ENCODE measurements around the gene USF2. TPM values are rescaled to one million over a fixed set of nuclear protein-coding genes. Genes with fewer than 3 reads are reported as not detected.
"Not testable (repeated sequence)": the region's sequence is repeated elsewhere in the genome, so short reads cannot be mapped to it uniquely, and the experiment has no call there.

USF2 gene
- 100 to 1,000 TPM; 226 to 232 TPM for total RNA-seq
- polyA plus RNA-seq: 1 to 10 TPM; 4.5 to 6.9 (median 5.2) TPM
- total RNA-seq: 98.7 to 184 (median 116) reads per million in 6 experiments

GRCh38 chr19:35268536-35269437 is at the start of gene USF2:
Gene USF2, plus strand, starts transcription at chr19:35268962. Its CDS starts 140 bp downstream, at chr19:35269102.
- Mint-ChIP-seq H3K27ac (peak within 1 kb of the TSS; percentile 88 to 98 (median 97)), H3K36me3 (peaks cover 0 to 51% (median 4%) of the 10 kb centered on the region in 3 donors), H3K4me1 (peaks cover 22 to 62% (median 57%) of the 10 kb centered on the region in 4 donors), H3K9me3 (no peaks in the 10 kb centered on the region), H3K27me3 (no peaks in the 10 kb centered on the region), H3K4me3 (peak within 1 kb of the TSS; percentile 89 to 98 (median 96))
- peak; percentile 38 to 46 for ATAC-seq
- POLR2A ChIA-PET: interaction anchor here (0.6 to 7.7 kb wide), 24 partner anchors 12 to 227 kb away, joined by 3 to 91 read pairs (median 4); partner anchors contain the start of genes FXYD5, FXYD7 and LSR
- DNase-seq: peak; percentile 34 to 82 (median 58)

- Mint-ChIP-seq H3K36me3 (peaks cover 0 to 5% (median 2%) of the 10 kb centered on the region in 3 donors), H3K27ac (peak overlapping the region in 7 of 10 donors; percentile 6 to 64 (median 23)), H3K4me1 (peaks cover 17 to 63% (median 52%) of the 10 kb centered on the region in 4 donors), H3K4me3 (no peak overlapping the region), H3K27me3 (no peaks in the 10 kb centered on the region), H3K9me3 (peaks cover 0 to 11% (median 4%) of the 10 kb centered on the region in 9 donors)
- DNase-seq: no peak
- ATAC-seq: no peak
- POLR2A ChIA-PET: interaction anchor here (0.6 to 14.6 kb wide), 4 partner anchors 10 to 78 kb away, joined by 3 to 234 read pairs (median 4); partner anchors contain the start of gene FAM187B
These were observed 49.8 kb upstream of the USF2 start for GRCh38 chr19:35219008-35219407.

- H3K27me3 Mint-ChIP-seq: no peaks in the 10 kb centered on the region
- H3K4me3 Mint-ChIP-seq: no peak overlapping the region
- POLR2A ChIA-PET: interaction anchor here (0.5 to 14.6 kb wide), 4 partner anchors 9 to 47 kb away, joined by 3 to 234 read pairs (median 6); no protein-coding TSS in a partner anchor
- H3K9me3 Mint-ChIP-seq: peaks cover 0 to 11% (median 4%) of the 10 kb centered on the region in 9 donors
- ATAC-seq (no peak), DNase-seq (no peak)
- peaks cover 0 to 5% (median 2%) of the 10 kb centered on the region in 3 donors for H3K36me3 Mint-ChIP-seq
- peak overlapping the region in 7 of 10 donors; percentile 4 to 77 (median 53) for H3K27ac Mint-ChIP-seq
- peaks cover 14 to 52% (median 44%) of the 10 kb centered on the region in 4 donors for H3K4me1 Mint-ChIP-seq
These were observed 48.3 kb upstream of the USF2 start for GRCh38 chr19:35220315-35220921.

- POLR2A ChIA-PET: interaction anchor here (0.5 to 14.6 kb wide), 4 partner anchors 10 to 47 kb away, joined by 3 to 234 read pairs (median 6); no protein-coding TSS in a partner anchor
- not testable (repeated sequence) for DNase-seq, H3K4me3 Mint-ChIP-seq, H3K27me3 Mint-ChIP-seq, H3K36me3 Mint-ChIP-seq, ATAC-seq
- peaks cover 0 to 11% (median 4%) of the 10 kb centered on the region in 9 donors for H3K9me3 Mint-ChIP-seq
- peak overlapping the region in 6 of 10 donors; percentile 12 to 77 (median 46) for H3K27ac Mint-ChIP-seq
- H3K4me1 Mint-ChIP-seq: peaks cover 14 to 49% (median 43%) of the 10 kb centered on the region in 4 donors
These were observed 47.7 kb upstream of the USF2 start for GRCh38 chr19:35220973-35221590.

GRCh38 chr19:35222373-35223015 is 46.3 kb upstream of the USF2 start:
- ATAC-seq (no peak), DNase-seq (no peak)
- peaks cover 0 to 10% (median 0%) of the 10 kb centered on the region in 9 donors for H3K9me3 Mint-ChIP-seq
- H3K4me1 Mint-ChIP-seq: peaks cover 17 to 50% (median 34%) of the 10 kb centered on the region in 4 donors
- H3K4me3 Mint-ChIP-seq: no peak overlapping the region
- POLR2A ChIA-PET: interaction anchor here (0.6 to 14.6 kb wide), 5 partner anchors 8 to 80 kb away, joined by 3 to 234 read pairs (median 8); no protein-coding TSS in a partner anchor
- no peaks in the 10 kb centered on the region for H3K27me3 Mint-ChIP-seq
- H3K27ac Mint-ChIP-seq: peak overlapping the region in 7 of 10 donors; percentile 25 to 81 (median 62)
- H3K36me3 Mint-ChIP-seq: peaks cover 0 to 5% (median 2%) of the 10 kb centered on the region in 3 donors

- DNase-seq (no peak), ATAC-seq (no peak)
- H3K9me3 Mint-ChIP-seq: peaks cover 0 to 10% (median 0%) of the 10 kb centered on the region in 9 donors
- H3K27me3 Mint-ChIP-seq: no peaks in the 10 kb centered on the region
- H3K27ac Mint-ChIP-seq: peak overlapping the region in 8 of 10 donors; percentile 3 to 89 (median 62)
- H3K4me3 Mint-ChIP-seq: peak overlapping the region in 1 of 10 donors; percentile 5
- POLR2A ChIA-PET: interaction anchor here (0.7 to 14.6 kb wide), 5 partner anchors 9 to 81 kb away, joined by 3 to 234 read pairs (median 8); no protein-coding TSS in a partner anchor
- peaks cover 0 to 5% (median 0%) of the 10 kb centered on the region in 3 donors for H3K36me3 Mint-ChIP-seq
- peaks cover 17 to 50% (median 32%) of the 10 kb centered on the region in 4 donors for H3K4me1 Mint-ChIP-seq
These were observed 45.5 kb upstream of the USF2 start for GRCh38 chr19:35223084-35223790.

GRCh38 chr19:35223862-35224505 is 44.8 kb upstream of the USF2 start:
- H3K4me1 Mint-ChIP-seq: peaks cover 17 to 50% (median 32%) of the 10 kb centered on the region in 4 donors
- H3K9me3 Mint-ChIP-seq: peaks cover 0 to 9% (median 0%) of the 10 kb centered on the region in 9 donors
- peak overlapping the region in 7 of 10 donors; percentile 8 to 85 (median 44) for H3K27ac Mint-ChIP-seq
- no peaks in the 10 kb centered on the region for H3K27me3 Mint-ChIP-seq
- H3K4me3 Mint-ChIP-seq: no peak overlapping the region
- no peak for DNase-seq
- POLR2A ChIA-PET: interaction anchor here (1.1 to 14.6 kb wide), 5 partner anchors 10 to 82 kb away, joined by 3 to 234 read pairs (median 8); no protein-coding TSS in a partner anchor
- H3K36me3 Mint-ChIP-seq: peaks cover 0 to 5% (median 0%) of the 10 kb centered on the region in 3 donors
- no peak for ATAC-seq

GRCh38 chr19:35224681-35225571 is 43.8 kb upstream of the USF2 start:
- H3K27ac Mint-ChIP-seq: peak overlapping the region in 6 of 10 donors; percentile 22 to 75 (median 45)
- peaks cover 13 to 48% (median 28%) of the 10 kb centered on the region in 4 donors for H3K4me1 Mint-ChIP-seq
- H3K27me3 Mint-ChIP-seq: no peaks in the 10 kb centered on the region
- POLR2A ChIA-PET: interaction anchor here (0.5 to 1.4 kb wide), 7 partner anchors 9 to 227 kb away, joined by 3 to 5 read pairs (median 4); no protein-coding TSS in a partner anchor
- DNase-seq: no peak
- H3K9me3 Mint-ChIP-seq: peaks cover 0 to under 1% (median 0%) of the 10 kb centered on the region in 9 donors
- no peak overlapping the region for H3K4me3 Mint-ChIP-seq
- ATAC-seq: no peak
- no peaks in the 10 kb centered on the region for H3K36me3 Mint-ChIP-seq

GRCh38 chr19:35225951-35226350 is 42.8 kb upstream of the USF2 start:
- no peak for DNase-seq
- peak overlapping the region in 6 of 10 donors; percentile 22 to 92 (median 54) for H3K27ac Mint-ChIP-seq
- H3K36me3 Mint-ChIP-seq: no peaks in the 10 kb centered on the region
- ATAC-seq: no peak
- POLR2A ChIA-PET: interaction anchor here (1.0 to 1.6 kb wide), 3 partner anchors 10 to 84 kb away, joined by 3 to 5 read pairs (median 4); no protein-coding TSS in a partner anchor
- peaks cover 13 to 43% (median 23%) of the 10 kb centered on the region in 4 donors for H3K4me1 Mint-ChIP-seq
- H3K27me3 Mint-ChIP-seq: no peaks in the 10 kb centered on the region
- H3K4me3 Mint-ChIP-seq: no peak overlapping the region
- H3K9me3 Mint-ChIP-seq: no peaks in the 10 kb centered on the region
